Right lobe of liver (tissue), 4 donors: ENCODE measurements around the gene SLC25A51.

Source experiments
- POLR2A ChIP-seq: fragments of 450-650 bp; IDR thresholded peaks from one replicate; pipeline ENCODE4 v1.6.1; 2017; ENCODE audit warnings: antibody characterized with exemption, mild to moderate bottlenecking
- TF ChIP-seq, protein P1 (sequence below), 4 donors: fragments of 200-600 bp in 3 of 4; fragments of 450-650 bp in 1 of 4; IDR thresholded peaks; one replicate each; pipeline versions ENCODE4 v1.5.1 to v1.8.0; 2016 to 2022; ENCODE audit warnings: antibody characterized with exemption in 4 of 4, mild to moderate bottlenecking in 2 of 4
- donor health status: DM: no; HTN: no; CAD: no.
- donor health status: DM: no; HTN: no; CAD: no.
- donor health status: DM: no; HTN: yes; CAD: no.

- no peak for TF ChIP-seq POLR2A
- TF ChIP-seq, protein P1, sequence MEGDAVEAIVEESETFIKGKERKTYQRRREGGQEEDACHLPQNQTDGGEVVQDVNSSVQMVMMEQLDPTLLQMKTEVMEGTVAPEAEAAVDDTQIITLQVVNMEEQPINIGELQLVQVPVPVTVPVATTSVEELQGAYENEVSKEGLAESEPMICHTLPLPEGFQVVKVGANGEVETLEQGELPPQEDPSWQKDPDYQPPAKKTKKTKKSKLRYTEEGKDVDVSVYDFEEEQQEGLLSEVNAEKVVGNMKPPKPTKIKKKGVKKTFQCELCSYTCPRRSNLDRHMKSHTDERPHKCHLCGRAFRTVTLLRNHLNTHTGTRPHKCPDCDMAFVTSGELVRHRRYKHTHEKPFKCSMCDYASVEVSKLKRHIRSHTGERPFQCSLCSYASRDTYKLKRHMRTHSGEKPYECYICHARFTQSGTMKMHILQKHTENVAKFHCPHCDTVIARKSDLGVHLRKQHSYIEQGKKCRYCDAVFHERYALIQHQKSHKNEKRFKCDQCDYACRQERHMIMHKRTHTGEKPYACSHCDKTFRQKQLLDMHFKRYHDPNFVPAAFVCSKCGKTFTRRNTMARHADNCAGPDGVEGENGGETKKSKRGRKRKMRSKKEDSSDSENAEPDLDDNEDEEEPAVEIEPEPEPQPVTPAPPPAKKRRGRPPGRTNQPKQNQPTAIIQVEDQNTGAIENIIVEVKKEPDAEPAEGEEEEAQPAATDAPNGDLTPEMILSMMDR (IDR thresholded peaks at IDR 0.05): no peak
Observed at GRCh38 chr9:37938121-37938891, 34.4 kb upstream of the SLC25A51 start.
